Prostate gland (tissue), 2 donors: ENCODE results near the gene IMMP2L.

Source experiments
- CTCF ChIP-seq, 4 experiments: fragments of 200-600 bp in 2 of 4; fragments of 450-650 bp in 2 of 4; sonication (generic) in 2 of 4; IDR thresholded peaks; 1 replicate in 3 of 4; 2 replicates in 1 of 4; pipeline ENCODE4 v1.5.1; 2016 to 2019; ENCODE audit warnings: antibody characterized with exemption in 4 of 4, mild to moderate bottlenecking in 2 of 4, moderate library complexity in 2 of 4
- POLR2AphosphoS5 ChIP-seq: sonication (generic); formaldehyde crosslinking; IDR thresholded peaks from one replicate; pipeline ENCODE4 v1.6.1; 2017; ENCODE audit warnings: antibody characterized with exemption

GRCh38 chr7:111476586-111477293 lies 85.6 kb downstream of the IMMP2L start:
- TF ChIP-seq POLR2AphosphoS5 (no peak), CTCF (IDR thresholded peaks at IDR 0.05) (no peak)
